Smooth muscle cell of the brain vasculature (primary cell): Measurements from ENCODE around the gene ANAPC5.
A peak's percentile ranks its signal among the peaks of the same experiment; 100 is the strongest.

ENCODE experiments used
- DNase-seq: peaks from one replicate; pipeline ENCODE4 v3.0.0-alpha.2; 2012; ENCODE audit warnings: low read depth, low spot score

Gene ANAPC5

DNA sequence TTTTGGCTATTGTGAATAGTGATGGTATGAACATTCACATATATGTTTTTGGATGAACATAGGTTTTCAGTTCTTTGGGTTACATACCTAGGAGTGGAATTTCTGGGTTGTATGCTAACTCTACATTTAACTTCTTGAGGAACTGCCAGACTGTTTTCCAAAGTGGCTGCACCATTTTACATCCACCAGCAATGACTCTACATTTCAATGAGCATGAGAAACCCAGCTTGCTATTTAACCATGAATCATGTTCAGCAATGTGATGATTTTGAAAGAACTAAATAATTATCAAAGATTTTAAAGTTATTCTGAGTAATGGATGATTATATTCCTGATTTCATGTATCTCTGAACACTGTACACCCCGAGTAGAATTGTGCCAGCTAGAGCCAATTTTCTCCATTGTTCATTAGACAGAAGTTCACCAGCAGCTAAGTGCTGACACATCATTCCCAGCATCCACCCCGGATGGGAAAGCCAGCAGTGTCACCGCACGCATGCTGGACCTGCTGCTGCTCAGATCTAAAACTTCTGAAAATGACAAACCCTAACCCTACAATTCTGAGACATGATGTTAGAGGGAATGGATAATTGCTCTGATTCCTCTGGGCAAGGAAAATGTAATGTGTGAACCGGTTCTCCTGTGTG lies 13.3 kb upstream of the ANAPC5 start:
- DNase-seq: no peak

DNA sequence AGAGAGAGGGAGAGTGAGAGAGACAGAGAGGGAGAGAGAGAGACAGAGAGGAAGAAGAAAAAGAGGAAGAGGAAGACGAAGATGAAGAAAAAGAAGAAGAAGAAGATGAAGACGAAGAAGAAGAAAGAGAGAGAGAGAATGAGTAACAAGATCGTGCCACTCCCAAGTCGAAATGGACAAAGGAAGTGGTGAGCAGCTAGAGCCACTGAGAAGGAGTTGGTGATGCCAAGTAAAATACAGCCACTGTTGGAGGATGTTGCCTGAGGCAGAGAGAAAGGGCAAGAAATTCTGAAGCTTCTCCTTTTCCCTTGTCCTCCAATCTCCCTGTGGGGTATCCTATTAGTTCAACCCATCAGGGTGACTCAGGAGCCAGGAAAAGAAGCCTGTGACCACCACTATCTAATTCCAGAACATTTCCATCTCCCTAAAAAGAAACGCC lies 12.5 kb upstream of the ANAPC5 start:
- DNase-seq: no peak

DNA sequence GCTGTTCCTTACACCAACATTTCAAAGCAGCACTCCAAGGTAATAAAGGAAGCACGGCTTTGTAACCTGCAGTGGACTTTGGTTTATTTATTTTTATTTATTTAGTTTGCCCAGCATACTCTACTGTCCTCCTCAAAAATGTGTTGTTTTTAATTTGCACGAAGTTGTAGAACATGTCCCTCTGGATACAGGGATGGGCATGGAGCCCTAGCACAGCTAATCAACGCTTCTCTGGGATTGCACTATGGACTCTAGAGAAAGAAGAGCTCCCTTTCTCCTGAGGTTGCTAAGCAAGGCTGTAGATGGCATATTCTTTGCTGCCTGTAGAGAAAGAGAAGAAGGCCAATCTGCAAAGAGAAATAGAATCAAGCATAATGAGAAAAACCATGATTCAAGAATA lies 5.9 kb upstream of the ANAPC5 start:
- DNase-seq: no peak

DNA sequence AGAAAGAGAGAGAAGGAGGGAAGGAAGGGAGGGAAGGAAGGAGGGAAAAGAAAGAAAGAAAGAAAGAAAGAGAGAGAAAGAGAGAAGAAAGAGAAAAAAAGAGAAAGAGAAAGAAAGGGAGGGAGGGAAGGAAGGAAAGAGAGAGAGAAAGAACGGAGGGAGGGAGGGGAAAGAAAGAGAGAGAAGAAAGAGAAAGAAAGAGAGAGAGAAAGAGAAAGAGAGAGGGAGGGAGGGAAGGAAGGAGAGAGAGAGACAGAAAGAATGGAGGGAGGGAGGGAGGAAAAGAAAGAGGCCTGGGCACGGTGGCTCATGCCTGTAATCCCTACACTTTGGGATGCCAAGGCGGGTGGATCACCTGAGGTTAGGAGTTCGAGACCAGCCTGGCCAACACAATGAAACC lies 5.1 kb upstream of the ANAPC5 start:
- no peak for DNase-seq

DNA sequence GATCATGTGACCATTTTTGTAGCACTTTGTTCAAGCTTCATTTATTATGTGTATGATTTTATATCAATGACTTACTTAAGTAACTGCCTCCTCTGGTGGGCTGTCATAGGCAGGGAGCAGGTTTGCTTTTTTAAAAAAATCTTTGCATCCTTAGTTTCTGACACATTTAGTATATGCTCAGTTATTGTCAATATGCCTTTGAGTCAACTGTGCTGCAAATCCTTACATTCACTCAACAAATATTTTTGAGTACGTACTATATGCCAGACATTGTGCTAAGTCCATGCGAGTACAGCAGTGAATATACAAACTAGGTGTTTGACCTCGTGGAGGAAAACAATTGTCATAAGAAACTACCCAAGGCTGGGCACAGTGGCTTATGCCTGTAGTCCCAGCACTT lies 4.4 kb upstream of the ANAPC5 start:
- DNase-seq: no peak

DNA sequence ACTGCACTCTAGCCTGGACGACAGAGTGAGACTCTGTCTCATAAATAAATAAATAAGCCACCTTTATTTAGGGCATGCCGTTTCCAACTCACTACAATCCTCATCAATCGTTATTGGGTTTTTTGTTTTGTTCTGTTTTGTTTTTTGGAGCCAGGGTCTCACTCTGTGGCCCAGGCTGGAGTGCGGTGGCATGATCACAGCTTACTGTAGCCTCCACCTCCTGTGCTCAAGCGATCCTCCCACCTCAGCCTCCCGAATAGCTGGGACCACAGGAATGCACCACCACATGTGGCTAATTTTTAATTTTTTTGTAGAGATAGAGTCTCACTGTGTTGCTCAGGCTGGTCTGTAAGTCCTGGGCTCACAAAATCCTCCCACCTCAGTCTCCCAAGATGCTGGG lies 3.6 kb upstream of the ANAPC5 start:
- DNase-seq: no peak

DNA sequence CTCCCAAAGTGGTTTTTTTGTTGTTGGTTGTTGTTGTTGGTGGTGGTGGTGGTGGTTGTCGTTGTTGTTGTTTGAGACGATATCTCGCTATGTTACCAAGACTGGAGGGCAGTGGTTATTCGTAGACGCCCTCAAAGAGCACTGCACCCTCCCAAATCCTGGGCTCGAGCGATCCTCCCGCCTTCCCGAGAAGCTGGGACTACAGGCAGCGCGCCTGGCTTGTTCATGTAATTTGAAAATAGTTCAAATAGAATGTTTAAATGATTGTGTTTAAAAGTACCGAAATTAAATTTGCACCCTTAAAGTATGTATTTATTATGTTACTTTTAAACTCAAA lies 439 bp upstream of the ANAPC5 start:
- no peak for DNase-seq

DNA sequence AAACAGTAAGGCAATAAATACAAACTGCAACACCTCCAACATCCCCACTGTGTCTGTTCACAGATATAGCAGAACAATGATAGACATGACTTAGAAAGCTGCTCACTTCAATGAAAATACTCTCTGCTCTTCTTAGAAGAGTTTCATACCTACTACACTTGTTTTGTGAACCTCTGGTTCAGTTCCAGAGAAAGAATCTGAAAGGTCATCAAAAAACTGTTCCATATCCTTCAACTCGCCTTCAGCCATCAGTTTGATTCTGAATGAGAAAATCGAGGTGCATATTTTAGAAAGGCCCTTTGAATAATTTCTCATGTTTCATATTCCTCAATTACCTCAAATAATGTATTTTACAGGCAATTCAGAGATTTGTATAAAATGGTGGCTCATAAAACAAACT lies 5.5 kb downstream of the ANAPC5 start:
- no peak for DNase-seq

DNA sequence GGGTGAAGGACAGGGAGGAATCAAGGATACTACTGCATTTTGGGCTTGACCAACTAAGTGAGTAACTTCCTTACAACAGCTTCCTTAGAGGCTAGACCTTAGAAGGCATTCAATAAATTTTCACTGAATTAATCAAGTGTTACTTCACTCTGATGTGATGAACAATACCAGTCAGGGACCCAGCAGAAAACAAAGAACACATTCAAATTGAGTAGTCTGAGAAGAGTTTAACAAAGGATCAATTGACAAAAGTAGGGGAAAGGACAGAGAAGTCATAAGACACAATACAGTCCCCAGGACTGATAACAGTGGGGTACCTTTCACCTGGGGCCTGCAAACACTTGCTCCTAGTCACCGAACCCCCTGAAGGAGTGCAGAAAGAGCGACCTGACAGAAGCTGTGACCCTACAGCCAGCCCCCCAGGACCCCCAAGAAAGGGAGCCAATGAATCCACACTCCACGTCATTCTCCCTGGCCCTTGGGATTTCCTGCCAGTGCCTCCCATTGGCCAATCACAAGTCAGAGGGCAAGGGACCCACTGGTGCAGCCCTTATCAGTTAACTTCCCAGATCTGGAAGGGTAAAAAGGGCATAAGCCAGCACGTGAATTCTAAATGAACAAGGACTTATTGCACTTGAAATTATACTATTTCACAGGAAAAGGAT lies 6.9 kb downstream of the ANAPC5 start:
- no peak for DNase-seq

DNA sequence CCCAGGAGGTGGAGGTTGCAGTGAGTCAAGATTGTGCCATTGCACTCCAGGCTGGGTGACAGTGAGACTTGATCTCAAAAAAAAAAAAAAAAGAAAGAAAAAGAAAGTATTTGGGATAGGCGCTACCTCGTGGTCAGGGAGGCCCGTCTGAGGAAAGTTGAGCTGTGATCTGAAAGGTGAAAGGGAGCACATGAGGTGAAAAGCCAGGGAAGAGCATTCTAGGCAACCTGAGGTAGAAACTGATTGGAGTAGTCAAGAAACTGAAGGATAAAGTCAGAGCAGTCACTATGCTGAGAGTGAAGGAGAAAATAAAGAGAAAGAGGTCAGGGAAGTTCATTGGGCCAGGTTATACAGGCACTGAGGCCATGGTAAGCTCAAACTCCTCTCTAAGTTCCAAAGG lies 7.7 kb downstream of the ANAPC5 start:
- no peak for DNase-seq

DNA sequence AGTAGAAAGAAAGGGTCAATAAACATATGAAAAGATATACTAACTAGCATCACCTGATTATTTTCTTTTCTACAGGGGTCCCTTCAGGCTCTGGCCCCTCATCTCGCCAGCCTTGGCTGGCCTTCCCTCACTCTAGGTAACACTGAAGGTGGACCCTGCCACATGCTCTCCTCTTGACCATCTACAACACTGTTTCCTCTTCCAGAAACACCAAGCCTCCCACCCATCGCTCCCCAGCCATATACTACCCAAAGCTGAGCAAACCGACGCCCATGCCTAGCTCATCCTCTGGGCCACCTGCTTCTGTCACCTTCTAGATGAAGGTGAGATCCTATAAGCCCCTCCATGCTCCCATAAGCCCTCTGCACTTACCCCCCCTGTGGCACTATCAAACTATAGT lies 14.8 kb downstream of the ANAPC5 start:
- no peak for DNase-seq

DNA sequence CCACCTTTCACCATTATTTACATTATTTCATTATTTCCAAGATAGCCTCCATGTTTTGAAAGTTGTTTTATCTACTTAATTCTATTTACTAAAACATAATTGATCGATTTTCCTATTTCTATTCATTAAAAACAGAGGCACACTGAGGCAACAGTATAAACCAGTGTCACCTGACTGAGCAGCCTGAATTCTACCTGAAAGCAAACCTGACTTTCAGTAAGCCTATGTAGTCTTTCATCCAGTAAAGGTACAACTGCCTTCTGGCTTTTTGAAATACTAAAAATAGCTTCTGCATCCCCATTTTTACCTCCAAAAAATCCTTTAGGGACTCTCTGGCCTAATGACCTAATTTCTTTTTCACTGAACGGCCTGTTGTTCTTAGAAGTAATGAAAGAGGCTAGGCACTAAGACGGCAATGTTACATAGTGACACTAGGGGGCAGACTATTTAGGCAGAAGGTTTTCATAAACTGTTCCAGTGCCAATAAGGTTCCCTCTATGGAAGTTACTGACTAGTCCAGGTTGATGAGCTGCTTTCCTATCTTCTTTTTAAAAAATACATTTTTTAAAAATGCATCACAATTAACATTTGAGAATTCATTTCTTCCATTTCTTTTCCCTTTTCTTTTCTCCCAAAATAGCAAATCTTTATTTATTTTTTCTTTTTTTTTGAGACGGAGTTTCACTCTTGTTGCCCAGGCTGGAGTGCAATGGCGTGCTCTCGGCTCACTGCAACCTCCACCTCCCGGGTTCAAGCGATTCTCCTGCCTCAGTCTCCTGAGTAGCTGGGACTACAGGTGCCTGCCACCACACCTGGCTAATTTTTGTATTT lies 17.5 kb downstream of the ANAPC5 start:
- DNase-seq: peak; percentile 39

DNA sequence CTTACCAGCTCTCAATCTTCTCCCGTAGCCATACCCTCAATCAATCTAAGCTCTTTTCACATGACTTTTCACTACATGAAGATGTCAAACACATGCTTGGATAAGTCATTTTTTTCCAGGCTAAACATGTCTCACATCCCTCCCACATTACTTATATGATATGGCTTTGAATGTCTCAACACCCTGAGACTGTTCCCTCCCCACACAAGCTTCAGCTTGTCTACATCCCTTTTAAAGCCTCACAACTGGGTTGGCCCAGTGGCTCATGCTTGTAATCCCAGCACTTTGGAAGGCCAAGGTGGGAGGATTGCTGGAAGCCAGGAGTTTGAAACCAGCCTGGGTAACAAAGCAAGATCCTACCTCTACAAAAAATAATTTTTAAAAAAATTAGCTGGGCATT lies 18.5 kb downstream of the ANAPC5 start:
- DNase-seq: no peak

DNA sequence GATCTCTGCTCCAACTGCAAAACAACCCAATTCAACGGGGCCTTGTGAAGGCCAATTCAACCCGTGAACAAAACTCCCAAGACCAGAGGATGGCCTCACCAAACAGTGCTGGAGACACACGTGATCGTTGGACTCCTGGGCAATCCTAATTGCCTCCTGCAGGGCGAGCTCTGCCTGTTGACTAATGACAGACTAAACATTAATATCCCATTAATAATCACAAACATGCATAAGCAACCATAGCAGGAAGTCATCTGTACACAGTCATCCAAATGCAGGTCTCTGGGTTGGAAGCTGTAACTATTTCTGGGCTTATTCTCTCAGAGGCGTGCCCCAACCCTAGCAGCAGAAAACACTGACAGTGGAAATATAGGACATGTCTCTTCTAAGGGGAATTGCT lies 21.0 kb downstream of the ANAPC5 start:
- no peak for DNase-seq

DNA sequence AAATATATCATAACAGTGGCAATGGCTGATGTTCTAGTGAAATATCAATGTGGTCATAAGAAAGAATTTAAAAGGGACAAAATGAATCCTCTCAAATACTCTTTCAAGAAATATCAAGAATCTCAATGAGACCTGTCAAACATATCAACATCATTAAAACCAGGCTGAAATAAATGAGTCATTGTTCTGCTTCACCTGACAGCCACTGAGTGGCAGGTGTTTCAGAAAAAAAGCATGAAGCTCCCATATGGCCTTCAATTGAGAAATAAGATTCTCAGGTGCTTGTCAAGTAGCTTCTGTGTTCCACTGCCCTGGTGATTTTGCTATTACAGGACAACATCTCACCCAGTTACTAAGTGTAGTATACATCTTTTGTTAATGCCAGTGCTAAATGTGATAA lies 21.5 kb downstream of the ANAPC5 start:
- DNase-seq: no peak

DNA sequence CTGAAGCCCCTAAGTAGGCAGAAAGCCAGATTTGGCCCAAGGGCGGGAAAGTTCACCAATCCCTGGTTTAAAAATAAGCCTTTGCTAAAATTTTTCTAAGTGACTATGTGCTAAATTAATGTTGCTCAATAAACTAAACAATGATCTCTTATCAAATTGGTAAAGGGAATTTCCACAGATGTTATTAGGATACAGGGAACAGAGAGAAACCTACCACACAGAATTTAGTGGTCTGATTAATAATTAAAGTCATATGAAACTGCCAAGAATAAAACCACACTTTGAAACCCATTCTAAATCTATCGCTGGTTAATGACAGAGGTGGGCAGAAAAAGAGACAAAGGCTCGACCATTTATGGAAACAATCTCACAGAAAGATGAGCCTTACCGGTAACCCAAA lies 22.0 kb downstream of the ANAPC5 start:
- DNase-seq: no peak

DNA sequence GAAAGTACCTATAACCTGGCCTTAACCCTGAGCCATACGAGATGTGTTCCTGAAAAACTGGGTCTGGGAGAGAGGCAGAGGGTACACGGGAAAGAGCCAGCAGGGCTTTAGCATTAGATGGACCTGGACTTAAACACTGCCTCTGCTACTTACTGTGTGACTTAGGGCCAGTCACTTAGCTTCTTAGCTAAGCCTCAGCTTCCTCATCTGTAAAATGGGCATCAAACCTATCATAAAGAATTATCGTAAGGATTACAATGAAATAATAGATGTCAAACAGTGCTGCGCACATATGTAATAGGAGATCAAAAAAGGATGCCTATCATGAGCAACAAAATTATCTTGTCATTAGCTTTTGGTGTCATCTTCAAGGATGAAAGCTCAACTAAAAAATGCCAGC lies 23.6 kb downstream of the ANAPC5 start:
- no peak for DNase-seq

DNA sequence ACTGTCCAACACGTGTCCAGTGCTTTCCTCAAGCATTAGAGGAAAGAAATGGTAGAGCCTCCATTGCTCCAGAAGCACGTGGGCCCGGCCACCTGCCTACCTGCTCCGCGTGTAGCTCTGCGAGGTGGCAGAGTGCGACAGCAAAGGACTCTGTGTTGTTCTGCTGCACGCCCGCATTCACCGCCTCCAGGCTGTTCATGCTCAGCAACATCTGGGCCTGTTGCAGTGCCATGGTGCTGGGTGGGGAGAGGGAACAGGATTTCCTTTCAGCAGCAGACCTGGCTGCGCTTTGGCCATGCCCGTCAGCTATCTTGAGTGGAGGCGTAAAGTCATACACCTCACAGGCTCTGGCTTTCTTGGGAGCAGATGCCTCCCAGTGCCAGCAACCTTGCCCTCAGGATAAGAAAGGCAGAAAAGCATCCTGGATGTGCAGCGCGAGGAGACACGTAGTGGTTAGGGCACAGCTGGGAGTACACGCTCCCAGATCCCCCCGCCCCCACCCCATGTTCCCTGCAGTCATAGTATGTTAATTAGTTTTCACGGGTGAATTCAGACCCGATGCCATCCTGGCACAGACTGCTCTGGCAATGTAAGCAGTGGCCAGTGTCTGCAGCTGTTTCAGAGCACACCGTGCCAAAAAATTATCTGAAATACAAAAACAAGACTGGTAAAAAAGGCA lies 25.1 kb downstream of the ANAPC5 start:
- DNase-seq: no peak

DNA sequence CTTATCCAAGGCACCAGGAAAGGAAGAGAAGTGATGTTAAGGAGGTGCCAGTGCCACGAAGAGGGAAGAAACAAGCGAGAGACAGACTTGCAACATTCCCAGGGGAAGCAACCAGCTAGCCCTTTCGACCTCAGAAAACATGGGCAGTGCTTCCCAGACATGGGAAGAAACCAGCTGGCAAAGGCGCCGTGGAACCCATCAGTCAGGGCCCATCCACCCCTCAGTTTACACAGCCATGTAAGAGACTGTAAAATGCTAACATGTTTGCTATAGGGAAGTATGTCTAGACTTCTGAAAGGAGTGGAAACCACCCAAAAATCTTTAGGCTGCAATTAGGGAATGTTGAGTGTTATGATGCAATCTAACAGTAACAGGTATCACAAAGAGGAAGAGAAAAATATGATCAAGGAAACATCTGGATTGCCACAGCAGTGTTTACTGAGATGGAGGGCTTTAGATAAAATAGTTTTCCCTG lies 26.3 kb downstream of the ANAPC5 start:
- no peak for DNase-seq

DNA sequence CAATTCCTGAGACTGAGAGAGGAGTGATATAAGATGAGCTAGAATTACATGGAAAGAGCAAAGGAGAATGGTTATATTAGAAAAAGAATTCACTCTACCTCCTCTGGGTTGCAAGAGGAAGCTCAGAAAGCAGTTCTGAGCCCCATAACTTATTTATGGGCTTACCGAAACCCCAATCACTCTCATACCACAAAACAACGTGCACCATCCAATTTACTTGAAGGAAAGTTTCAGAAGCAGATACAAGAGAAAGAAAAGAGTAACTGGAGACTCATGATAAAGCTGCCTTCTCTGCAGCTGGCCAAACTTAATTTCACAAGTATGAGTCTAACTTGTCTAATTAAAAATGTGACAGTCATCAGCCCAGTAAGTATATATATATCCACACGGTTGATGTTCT lies 28.3 kb downstream of the ANAPC5 start:
- DNase-seq: no peak

DNA sequence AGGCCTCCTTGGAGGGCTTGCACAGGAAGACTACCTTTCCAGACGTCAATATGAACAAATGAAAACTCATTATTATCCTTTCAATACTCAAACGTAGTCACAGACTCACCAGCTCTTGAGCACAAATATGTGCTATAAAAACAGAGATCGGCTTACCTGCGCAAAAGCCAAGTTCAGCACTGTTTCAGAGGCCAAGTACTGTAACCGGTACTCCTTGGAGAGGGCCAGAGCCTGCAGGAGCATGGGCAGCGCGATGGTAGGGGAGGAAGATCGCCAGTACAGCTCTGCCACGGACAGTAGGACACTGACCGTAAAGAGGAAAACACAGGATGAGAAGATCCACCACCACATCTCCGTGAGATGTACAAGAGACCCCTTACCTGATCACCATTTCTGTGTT lies 34.1 kb downstream of the ANAPC5 start:
- DNase-seq: no peak

DNA sequence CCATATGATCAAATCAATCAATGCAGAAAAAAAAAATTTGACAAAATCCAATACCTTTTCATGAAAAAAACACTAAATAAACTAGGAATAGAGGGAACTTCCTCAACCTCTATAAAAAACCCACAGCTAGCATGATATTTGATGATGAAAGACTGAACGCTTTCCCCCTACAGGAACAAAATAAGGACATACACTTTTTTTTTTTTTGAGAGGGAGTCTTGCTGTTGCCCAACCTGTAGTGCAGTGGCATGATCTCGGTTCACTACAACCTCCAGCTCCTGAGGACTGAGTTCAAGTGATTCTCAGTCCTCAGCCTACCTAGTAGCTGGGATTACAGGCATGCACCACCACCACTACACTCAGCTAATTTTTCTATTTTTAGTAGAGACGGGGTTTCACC lies 37.8 kb downstream of the ANAPC5 start:
- no peak for DNase-seq
